Activated CD4-positive, alpha-beta T cell treated with anti-CD3 and anti-CD28 coated beads, Interleukin-2, amount 10 ng/mL, durations not matched to agents 7 days and 5 days (primary cell): ENCODE measurements around the gene PKP4. TPM values are rescaled to one million over a fixed set of nuclear protein-coding genes. Genes with fewer than 3 reads are reported as not detected.
"Not testable (repeated sequence)": the region's sequence is repeated elsewhere in the genome, so short reads cannot be mapped to it uniquely, and the experiment has no call there.

Source experiments
- CTCF ChIA-PET: fragments of 350-600 bp; sonication (Branson Sonifier 250); formaldehyde crosslinking; loops from one replicate; lab custom pipeline; 2021; ENCODE audit warnings: antibody characterized with exemption; lab: Charles Lee
- POLR2A ChIA-PET: fragments of 350-600 bp; sonication (Branson Sonifier 250); formaldehyde crosslinking; loops from one replicate; lab custom pipeline; 2021; ENCODE audit warnings: antibody characterized with exemption; lab: Charles Lee
- DNase-seq: peaks from one replicate; pipeline ENCODE4 v3.0.0-alpha.2; 2020
- H3K27ac Mint-ChIP-seq: one replicate; pipeline ENCODE4 v1.8.0; 2021; ENCODE audit warnings: mild to moderate bottlenecking, moderate library complexity, mixed read lengths
- H3K27me3 Mint-ChIP-seq: one replicate; pipeline ENCODE4 v1.8.0; 2021; ENCODE audit warnings: mixed read lengths
- H3K36me3 Mint-ChIP-seq: one replicate; pipeline ENCODE4 v1.8.0; 2021; ENCODE audit warnings: low read depth, mixed read lengths
- H3K4me1 Mint-ChIP-seq: one replicate; pipeline ENCODE4 v1.8.0; 2021; ENCODE audit warnings: mixed read lengths
- H3K4me3 Mint-ChIP-seq: one replicate; pipeline ENCODE4 v1.8.0; 2021; ENCODE audit warnings: mild to moderate bottlenecking, moderate library complexity, mixed read lengths
- H3K9me3 Mint-ChIP-seq: one replicate; pipeline ENCODE4 v1.8.0; 2021; ENCODE audit warnings: mixed read lengths
- total RNA-seq, 2 experiments: library from RNA; stranded (reverse); gene quantifications; one replicate each; pipeline ENCODE4 v1.2.3, GENCODE V29; 2021

PKP4 gene
- total RNA-seq, 2 experiments from 2014 or later: 36.3 to 43.1 TPM

DNA sequence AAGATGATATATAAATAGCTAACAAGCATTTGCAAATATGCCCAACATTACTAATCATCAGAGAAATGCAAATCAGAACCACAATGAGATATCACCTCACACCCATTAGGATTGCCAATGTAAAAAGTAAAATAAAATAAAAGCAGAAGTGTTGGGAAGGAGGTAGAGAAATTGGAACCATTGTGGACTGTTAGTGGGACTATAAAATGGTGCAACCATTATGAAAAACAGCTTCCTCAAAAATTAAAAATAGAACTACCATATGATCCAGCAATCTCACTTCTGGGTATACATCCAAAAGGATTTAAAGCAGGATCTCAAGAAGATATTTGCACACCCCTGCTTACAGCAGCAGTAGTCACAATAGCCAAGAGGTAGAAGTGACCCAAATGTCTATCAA, 238.6 kb downstream of the PKP4 start:
- DNase-seq: no peak
- CTCF ChIA-PET: no interaction called here
- Mint-ChIP-seq H3K4me1 (no peaks in the 10 kb centered on the region), H3K9me3 (peaks cover 4% of the 10 kb centered on the region), H3K36me3 (no peaks in the 10 kb centered on the region), H3K4me3 (no peak overlapping the region), H3K27ac (no peak overlapping the region), H3K27me3 (peaks cover 9% of the 10 kb centered on the region)
- POLR2A ChIA-PET: no interaction called here

DNA sequence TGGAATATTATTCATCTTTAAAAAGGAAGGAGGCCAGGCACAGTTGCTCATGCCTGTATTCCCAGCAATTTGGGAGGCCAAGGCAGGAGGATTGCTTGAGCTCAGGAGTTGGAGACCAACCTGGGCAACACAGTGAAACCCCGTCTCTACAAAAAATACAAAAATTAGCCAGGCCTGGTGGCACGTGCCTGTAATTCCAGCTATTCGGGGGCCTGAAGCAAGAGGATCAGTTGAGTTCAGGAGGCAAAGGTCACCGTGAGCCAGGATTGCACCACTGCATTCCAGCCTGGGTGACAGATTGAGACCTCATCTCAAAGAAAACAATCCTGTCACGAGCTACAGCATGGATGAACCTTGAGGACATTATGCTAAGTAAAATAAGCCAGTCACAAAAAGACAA, 239.0 kb downstream of the PKP4 start:
- H3K4me1 Mint-ChIP-seq, H3K4me3 Mint-ChIP-seq, H3K27ac Mint-ChIP-seq, POLR2A ChIA-PET, H3K36me3 Mint-ChIP-seq, DNase-seq, CTCF ChIA-PET, H3K9me3 Mint-ChIP-seq, H3K27me3 Mint-ChIP-seq: not testable (repeated sequence)

GRCh38 chr2:158699323-158699722, 242.6 kb downstream of the PKP4 start:
- ChIA-PET POLR2A (no interaction called here), CTCF (interaction anchor here (0.6 kb wide), 1 partner anchor 11 kb away, joined by 3 read pairs; no protein-coding TSS in a partner anchor)
- Mint-ChIP-seq H3K36me3 (no peaks in the 10 kb centered on the region), H3K9me3 (peaks cover 4% of the 10 kb centered on the region), H3K4me1 (no peaks in the 10 kb centered on the region), H3K27me3 (peaks cover 9% of the 10 kb centered on the region), H3K4me3 (no peak overlapping the region), H3K27ac (no peak overlapping the region)
- no peak for DNase-seq

DNA sequence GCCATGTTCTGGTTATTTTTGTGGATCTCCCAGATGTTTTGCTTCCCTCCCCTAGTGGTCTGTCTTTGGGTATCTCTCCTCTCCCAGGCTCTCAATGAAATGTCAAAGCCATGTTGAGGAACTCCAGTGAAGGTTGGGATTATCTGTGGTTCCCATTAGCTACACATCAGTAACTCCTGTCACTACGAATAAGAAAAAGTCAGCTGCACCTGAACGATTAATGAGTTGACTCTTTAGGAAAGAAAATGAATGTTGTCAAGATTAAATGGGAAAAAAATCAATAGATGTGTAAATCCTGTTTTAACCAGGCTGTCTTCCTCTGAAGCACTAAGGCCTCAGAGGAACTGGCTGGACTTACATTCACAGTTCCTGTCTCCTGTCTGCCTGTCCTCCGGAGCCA, 244.3 kb downstream of the PKP4 start:
- POLR2A ChIA-PET: no interaction called here
- Mint-ChIP-seq H3K4me1 (no peaks in the 10 kb centered on the region), H3K9me3 (peaks cover 5% of the 10 kb centered on the region), H3K36me3 (no peaks in the 10 kb centered on the region), H3K27ac (no peak overlapping the region), H3K27me3 (peaks cover 9% of the 10 kb centered on the region), H3K4me3 (no peak overlapping the region)
- no peak for DNase-seq
- CTCF ChIA-PET: no interaction called here

- H3K27me3 Mint-ChIP-seq: no peaks in the 10 kb centered on the region
- H3K4me1 Mint-ChIP-seq: no peaks in the 10 kb centered on the region
- H3K9me3 Mint-ChIP-seq: peaks cover 2% of the 10 kb centered on the region
- H3K36me3 Mint-ChIP-seq: no peaks in the 10 kb centered on the region
- no peak overlapping the region for H3K27ac Mint-ChIP-seq
- CTCF ChIA-PET: no interaction called here
- no peak overlapping the region for H3K4me3 Mint-ChIP-seq
- DNase-seq: no peak
- POLR2A ChIA-PET: no interaction called here
These were observed 246.0 kb downstream of the PKP4 start for GRCh38 chr2:158702740-158703139.

DNA sequence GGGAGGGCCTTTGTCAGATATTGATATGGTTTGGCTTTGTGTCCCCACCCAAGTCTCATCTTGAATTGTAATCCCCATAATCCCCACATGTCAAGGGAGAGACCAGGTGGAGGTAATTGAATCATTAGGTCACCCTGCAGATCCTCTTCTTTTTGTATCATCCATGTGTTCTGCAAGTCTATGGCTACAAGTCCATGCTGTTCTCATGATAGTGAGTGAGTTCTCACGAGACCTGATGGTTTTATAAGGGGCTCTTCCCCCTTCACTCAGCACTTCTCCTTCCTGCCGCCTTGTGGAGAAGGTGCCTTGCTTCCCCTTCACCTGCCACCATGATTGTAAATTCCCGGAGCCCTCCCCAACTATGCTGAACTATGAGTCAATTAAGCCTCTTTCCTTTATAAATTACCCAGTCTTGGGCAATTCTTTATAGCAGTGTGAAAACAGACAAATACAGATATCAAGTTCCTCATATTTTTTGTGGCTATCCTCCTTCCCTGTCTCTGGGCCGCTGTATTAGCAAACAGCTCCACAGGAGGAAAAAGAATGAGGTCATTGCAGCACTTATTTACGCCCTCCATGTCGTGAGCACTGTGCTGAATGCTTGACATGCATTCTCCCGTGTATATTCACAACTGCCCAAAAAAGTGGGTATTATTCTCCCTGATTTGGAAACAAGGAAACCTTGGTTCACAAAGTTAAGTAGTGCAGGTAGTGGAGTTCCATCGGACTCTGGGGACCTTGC, 248.1 kb downstream of the PKP4 start:
- H3K4me1 Mint-ChIP-seq, POLR2A ChIA-PET, H3K27ac Mint-ChIP-seq, H3K4me3 Mint-ChIP-seq, H3K36me3 Mint-ChIP-seq, DNase-seq, CTCF ChIA-PET, H3K27me3 Mint-ChIP-seq, H3K9me3 Mint-ChIP-seq: not testable (repeated sequence)

DNA sequence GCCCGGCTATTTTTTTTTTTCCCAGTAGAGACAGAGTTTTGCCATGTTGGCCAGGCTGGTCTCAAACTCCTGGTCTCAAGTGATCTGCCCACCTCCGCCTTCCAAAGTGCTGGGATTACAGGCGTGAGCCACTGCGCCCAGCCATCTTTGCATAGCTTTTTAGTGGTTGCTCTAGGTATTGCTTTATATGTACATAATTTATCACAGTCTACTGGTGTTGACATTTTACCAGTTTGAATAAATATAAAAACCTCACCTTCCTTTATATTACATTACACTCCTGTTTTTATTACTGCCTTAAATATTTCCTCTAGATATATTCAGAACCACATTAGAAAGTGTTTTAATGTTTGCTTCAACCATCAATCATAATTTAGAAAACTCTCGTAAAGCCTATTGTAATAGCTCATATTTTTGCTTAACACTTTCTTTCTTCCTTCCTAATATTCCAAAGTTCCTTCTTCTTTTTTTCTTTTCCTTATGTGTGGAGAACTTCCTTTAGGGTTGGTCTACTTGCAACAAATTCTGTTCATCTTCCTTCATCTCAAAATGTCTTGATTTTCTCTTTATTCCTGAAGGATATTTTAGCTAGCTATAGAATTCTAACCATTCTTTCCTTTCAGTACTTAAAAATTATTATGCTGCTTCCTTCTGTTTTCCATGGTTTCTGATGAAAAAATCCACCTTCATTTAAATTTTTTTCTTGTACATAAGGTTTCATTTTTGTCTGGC, 256.2 kb downstream of the PKP4 start:
- Mint-ChIP-seq H3K27me3 (peaks cover 4% of the 10 kb centered on the region), H3K4me3 (no peak overlapping the region), H3K4me1 (no peaks in the 10 kb centered on the region), H3K9me3 (peaks cover 10% of the 10 kb centered on the region), H3K27ac (no peak overlapping the region), H3K36me3 (no peaks in the 10 kb centered on the region)
- POLR2A ChIA-PET: no interaction called here
- CTCF ChIA-PET: no interaction called here
- no peak for DNase-seq

GRCh38 chr2:158713523-158714138, 256.9 kb downstream of the PKP4 start:
- Mint-ChIP-seq H3K9me3 (peaks cover 10% of the 10 kb centered on the region), H3K4me3 (no peak overlapping the region), H3K27me3 (peaks cover 4% of the 10 kb centered on the region), H3K4me1 (no peaks in the 10 kb centered on the region), H3K36me3 (no peaks in the 10 kb centered on the region), H3K27ac (no peak overlapping the region)
- CTCF ChIA-PET: no interaction called here
- POLR2A ChIA-PET: no interaction called here
- DNase-seq: no peak

DNA sequence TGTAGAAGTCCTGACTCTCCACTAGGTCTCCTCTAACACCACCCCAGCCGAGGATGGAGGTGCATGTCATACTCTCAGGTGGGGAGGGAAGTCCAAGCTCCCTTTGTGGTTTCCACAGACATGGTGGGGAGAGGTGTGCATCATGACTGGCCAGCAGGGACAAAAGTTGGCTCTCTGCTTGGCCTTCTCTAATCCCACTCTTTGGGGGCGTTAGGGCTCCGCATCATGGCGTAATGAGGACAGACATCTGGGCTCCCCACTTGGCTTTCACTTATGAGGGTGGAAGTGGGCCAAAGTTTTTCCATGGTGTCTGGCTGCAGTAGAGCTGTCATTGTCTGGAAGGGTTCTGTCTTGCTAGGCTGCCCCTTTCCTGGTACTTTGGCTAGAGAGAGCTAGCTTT, 257.7 kb downstream of the PKP4 start:
- H3K4me3 Mint-ChIP-seq: no peak overlapping the region
- ChIA-PET CTCF (no interaction called here), POLR2A (no interaction called here)
- peaks cover 10% of the 10 kb centered on the region for H3K9me3 Mint-ChIP-seq
- H3K27ac Mint-ChIP-seq: no peak overlapping the region
- H3K27me3 Mint-ChIP-seq: peaks cover 4% of the 10 kb centered on the region
- no peak for DNase-seq
- H3K4me1 Mint-ChIP-seq: no peaks in the 10 kb centered on the region
- H3K36me3 Mint-ChIP-seq: no peaks in the 10 kb centered on the region

DNA sequence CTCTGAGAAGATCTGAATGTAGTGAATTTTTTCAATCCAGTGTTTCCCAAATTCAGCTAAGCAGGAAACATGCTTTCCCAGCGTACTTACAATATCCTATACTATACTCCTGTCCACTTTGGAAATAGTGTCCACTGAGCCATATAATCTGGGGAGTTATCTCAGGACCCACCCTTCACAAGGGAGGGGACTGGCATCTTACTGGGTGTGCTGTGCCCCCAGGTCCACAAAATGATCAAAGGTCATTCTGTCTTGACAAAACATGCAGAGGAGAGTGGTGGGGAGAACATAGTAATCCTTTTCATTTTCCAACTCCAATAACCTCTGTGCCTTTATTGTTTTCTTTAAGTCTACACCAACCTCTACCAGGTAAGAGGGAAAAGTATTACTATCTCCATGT, 258.6 kb downstream of the PKP4 start:
- Mint-ChIP-seq H3K4me3 (no peak overlapping the region), H3K27me3 (peaks cover 4% of the 10 kb centered on the region), H3K9me3 (peaks cover 10% of the 10 kb centered on the region), H3K36me3 (no peaks in the 10 kb centered on the region), H3K4me1 (no peaks in the 10 kb centered on the region), H3K27ac (no peak overlapping the region)
- no peak for DNase-seq
- POLR2A ChIA-PET: no interaction called here
- CTCF ChIA-PET: no interaction called here

GRCh38 chr2:158716121-158716791, 259.5 kb downstream of the PKP4 start:
- Mint-ChIP-seq H3K27ac (no peak overlapping the region), H3K27me3 (peaks cover 4% of the 10 kb centered on the region), H3K4me1 (no peaks in the 10 kb centered on the region), H3K4me3 (no peak overlapping the region), H3K9me3 (peaks cover 10% of the 10 kb centered on the region), H3K36me3 (no peaks in the 10 kb centered on the region)
- DNase-seq: no peak
- CTCF ChIA-PET: no interaction called here
- POLR2A ChIA-PET: no interaction called here

DNA sequence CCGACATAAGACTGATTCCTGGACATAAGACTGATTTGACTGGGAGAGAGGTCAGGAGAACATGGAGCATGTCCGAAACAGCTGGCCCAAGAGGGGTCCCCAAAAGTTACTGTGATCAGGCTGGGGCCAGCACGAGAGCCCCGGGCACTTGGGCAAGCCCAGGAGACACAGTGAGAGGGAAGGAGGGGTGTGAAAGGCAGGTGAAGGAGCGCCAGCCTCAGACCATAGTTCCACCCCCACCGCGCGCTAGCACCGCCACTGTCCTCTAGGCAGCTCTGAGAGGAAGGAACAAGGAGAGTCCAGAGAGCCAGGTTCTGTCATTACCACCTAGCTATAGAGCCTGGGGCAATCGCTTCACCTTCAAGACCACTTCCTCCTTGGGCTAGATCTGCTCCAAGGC, 260.2 kb downstream of the PKP4 start:
- Mint-ChIP-seq H3K4me1 (no peaks in the 10 kb centered on the region), H3K27ac (no peak overlapping the region), H3K4me3 (no peak overlapping the region), H3K36me3 (no peaks in the 10 kb centered on the region), H3K9me3 (peaks cover 10% of the 10 kb centered on the region), H3K27me3 (peaks cover 4% of the 10 kb centered on the region)
- ChIA-PET CTCF (no interaction called here), POLR2A (no interaction called here)
- DNase-seq: no peak
